ENCODE measurements around the gene C19orf73. TPM values are rescaled to one million over a fixed set of nuclear protein-coding genes. Genes with fewer than 3 reads are reported as not detected.
A peak's percentile ranks its signal among the peaks of the same experiment; 100 is the strongest.
"Not testable (repeated sequence)": the region's sequence is repeated elsewhere in the genome, so short reads cannot be mapped to it uniquely, and the experiment has no call there.

Gene C19orf73
- total RNA-seq, 1 donor from 2014 or later: 1.3 TPM

DNA sequence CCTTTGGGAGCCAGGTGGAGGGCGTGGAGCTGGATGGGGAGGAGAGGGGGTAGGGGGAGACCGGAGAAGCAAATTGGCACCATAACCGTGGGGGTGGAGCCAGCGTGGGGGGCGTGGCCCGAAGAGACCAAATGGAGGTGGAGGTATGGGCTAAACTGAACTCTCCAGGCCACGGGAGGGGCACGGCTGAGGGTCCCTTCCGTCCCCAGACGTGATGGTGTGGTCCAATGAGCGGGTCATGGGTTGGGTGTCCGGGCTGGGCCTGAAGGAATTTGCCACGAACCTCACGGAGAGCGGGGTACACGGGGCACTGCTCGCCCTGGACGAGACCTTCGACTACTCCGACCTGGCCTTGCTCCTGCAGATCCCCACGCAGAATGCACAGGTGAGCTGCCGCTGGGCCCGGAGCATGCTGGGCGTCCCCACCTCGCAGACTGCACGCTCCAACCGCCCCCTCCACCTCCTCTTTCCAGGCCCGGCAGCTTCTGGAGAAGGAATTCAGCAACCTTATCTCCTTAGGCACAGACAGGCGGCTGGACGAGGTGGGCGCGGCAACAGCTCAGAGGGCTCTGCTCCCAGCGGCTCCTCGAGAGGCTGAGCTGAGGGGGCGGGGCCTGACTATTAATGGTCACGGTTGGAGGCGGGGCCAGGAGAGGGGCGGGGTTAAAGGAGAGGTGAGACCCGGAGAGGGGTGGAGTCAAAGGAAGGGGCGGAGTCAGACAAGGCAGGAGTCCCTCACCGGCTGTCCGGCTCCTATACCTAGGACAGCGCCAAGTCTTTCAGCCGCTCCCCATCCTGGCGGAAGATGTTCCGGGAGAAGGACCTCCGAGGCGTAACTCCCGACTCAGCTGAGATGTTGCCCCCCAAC is 30.1 kb upstream of the C19orf73 start:
- peak; percentile 84 for ATAC-seq

DNA sequence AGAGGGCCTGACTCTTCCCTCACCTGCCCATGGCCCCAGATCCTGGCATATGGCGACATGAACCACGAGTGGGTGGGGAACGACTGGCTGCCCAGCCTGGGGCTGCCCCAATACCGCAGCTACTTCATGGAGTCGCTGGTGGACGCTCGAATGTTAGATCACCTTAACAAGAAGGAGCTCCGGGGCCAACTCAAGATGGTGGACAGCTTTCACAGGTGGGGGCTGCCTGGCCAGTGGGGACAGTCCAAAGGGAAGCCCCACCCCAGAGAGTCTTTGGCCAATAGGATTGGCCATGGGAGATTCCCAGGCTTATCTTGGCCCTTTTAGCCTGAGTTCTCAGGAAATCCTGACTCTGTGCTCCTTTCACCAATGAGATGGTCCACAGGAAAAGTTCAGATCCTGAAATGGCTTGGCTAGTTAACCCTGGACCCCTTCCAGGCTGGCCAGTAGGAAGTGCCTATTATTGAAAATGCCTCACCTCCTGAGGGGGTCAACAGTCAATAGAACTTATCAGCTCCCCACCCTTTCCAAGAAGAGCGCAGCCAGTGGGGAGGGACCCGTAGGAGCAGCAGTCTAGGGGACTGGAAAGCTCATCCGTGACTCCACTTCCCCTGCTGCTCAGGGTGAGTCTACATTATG is 29.2 kb upstream of the C19orf73 start:
- ATAC-seq: no peak

DNA sequence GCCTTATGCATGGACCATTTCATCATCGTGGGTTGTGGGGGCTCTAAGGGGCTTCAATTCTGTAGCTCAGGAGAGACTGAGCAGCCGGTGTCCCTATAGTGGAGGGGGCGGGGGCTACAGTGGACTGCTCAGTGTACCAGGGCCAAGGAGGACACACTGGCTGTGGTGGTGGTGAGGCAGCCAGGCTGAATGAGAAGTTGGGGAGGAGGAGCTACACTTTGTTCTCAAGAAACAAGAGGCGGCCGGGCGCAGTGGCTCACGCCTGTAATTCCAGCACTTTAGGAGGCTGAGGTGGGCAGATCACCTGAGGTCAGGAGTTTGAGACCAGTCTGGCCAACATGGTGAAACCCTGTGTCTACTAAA is 27.4 kb upstream of the C19orf73 start:
- not testable (repeated sequence) for ATAC-seq

DNA sequence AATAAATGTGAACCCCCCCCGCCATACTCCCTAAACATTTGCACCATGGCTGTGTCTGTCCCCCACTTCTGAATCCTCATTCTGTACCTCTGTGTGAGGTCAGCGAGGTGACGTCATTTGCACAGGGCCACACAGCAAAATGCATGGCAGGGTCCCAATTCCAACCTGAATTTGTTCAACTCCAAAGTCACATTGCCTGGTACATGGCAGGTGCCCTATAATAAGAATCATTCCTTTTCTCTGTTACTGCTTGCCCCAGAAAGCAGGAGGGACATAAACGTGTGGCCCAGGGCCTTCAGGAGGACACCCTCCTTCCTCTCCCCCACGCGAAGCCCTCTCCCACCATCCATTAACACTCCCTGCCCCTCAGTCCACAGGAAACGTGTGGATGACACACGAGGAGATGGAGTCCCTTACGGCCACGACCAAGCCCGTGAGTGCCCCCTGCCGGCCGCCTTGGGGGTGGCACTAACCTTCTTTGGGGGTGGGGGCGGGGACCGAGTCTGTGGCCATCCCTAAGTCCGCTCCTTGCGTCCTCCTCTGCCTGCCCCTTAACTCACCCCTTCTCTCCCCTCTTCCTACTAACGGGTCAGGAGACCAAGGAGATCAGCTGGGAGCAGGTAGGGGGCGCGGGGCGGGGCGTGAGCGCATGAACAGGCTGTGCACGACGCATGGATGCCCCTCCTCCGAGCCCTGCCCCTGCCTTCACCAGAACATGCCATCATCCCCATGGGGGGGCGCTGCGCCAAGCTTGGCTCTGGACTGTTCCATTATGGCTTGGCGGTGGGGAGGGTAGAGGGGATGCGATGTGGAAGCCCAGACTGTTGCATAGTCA is 26.8 kb upstream of the C19orf73 start:
- peak; percentile 14 for ATAC-seq

DNA sequence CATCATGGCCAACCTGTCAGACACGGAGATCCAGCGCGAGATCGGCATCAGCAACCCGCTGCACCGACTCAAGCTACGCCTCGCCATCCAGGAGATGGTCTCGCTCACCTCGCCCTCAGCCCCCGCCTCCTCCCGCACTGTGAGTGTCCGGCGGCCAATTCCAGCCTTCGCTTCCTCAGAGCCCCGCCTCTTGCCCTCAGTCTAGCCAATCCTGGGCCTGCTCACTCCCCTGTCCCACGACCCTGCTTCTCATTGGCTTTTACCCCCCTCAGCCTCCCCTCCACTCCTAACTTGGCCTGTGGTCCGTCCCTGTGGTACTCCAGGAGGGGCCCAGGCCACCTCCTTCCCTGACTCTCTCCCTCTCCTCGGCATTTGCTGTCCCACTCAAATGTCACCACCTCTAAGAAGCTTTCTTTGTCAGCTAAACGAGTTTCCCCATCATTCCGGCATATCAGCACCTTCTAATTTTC is 24.0 kb upstream of the C19orf73 start:
- peak; percentile 71 for ATAC-seq

DNA sequence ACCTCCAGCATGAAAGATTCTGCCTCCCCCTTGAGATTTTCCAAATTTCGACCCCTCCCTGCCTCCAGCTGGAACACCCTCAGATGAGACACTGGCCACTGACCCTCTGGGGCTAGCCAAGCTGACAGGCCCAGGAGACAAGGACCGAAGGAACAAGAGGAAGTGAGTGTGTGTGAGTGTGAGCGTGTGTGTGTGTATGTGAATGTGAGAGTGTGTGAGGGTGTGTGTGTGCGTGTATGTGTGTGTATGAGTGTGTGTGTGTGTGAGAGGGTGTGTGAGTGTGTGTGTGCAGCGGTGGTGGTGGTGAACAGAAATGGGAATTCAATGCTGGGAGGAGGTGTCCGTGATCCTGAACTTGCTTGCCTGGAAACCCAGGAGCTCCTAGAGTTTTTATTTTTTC is 22.4 kb upstream of the C19orf73 start:
- ATAC-seq: no peak

DNA sequence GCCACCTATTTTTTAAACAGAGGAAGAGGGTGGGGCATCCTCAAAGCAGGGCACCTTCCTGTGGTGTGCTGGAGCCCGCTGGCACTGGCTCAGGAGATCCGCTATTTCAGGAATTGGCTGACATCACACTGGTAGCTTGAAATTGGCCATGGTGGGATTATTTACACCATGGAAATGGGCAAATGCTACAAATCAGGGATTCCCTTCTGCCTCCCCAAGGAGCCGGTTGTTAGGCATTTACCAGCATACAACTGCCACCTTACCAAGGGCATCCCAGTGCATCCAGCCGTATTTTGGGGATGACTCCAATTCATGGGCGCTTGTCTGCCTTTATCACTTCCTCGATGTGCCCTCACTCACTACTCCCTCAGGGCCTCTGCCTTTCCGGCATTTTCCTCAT is 22.0 kb upstream of the C19orf73 start:
- no peak for ATAC-seq

DNA sequence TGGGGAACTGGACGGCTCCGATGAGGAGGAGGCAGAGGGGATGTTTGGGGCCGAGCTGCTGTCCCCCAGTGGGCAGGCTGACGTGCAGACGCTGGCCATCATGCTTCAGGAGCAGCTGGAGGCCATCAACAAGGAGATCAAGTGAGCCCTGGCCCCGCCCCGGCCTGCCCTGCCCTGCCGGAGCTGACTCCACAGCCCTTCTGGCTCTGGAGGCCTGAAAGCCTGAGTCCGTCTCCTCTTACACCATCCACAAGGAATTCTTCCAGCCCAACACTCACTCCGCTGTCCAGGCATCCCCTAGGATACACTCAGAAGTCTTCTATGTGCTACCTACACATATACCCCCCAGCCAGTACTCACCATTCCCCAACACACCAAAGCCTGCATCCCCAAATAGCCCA is 17.8 kb upstream of the C19orf73 start:
- ATAC-seq: no peak

DNA sequence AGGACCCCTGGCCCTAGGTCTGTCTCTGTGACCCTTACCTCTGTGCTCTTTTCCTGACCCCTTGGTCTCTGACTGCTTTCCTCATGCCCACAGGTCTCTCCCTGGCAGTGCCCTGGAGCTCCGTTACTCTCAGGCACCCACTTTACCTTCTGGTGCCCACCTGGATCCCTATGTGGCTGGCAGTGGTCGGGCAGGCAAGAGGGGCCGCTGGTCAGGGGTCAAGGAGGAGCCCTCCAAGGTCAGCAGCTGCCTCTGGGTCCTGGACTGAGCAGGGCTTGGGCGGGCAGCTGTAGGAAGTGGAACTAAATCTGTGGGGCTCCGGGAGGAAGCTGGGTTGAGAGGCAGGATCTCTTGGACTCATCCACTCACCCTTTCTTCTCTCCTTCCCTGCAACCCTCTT is 16.7 kb upstream of the C19orf73 start:
- ATAC-seq: no peak

DNA sequence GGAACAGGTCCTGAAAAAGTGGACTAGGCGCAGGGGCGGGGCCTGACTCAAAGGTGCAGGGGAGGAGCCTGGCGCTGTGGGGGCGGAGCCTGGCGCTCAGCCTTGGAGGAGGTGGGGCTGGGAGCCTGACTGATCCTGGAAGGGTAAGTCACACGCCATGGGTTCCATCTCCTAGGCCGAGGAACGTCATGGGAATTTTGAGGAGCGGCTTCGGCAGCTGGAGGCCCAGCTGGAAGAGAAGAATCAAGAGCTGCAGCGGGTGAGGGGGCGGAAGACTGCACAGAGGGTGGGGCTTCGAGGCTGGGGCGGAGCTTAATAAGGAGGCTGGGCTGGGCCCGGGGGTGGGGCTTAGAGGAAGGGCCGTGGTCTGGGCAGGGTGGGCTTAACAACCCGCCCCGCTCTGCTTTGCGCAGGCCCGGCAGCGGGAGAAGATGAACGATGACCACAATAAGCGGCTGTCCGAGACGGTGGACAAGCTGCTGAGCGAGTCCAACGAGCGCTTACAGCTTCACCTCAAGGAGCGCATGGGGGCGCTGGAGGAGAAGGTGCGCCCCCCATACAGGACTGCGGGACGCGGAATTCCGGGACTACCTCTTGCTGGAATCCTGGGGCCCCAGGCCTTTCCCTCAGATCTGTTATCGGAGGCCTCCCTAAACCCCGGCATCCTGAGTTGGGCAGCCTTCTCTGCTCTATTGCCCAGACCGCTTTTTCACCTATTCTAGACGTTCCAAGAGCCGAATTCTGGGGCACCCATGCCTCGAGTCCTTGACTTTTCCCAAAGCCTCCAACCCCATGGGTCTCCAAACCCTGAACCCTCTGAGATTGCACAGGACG is 14.9 kb upstream of the C19orf73 start:
- ATAC-seq: peak; percentile 57

DNA sequence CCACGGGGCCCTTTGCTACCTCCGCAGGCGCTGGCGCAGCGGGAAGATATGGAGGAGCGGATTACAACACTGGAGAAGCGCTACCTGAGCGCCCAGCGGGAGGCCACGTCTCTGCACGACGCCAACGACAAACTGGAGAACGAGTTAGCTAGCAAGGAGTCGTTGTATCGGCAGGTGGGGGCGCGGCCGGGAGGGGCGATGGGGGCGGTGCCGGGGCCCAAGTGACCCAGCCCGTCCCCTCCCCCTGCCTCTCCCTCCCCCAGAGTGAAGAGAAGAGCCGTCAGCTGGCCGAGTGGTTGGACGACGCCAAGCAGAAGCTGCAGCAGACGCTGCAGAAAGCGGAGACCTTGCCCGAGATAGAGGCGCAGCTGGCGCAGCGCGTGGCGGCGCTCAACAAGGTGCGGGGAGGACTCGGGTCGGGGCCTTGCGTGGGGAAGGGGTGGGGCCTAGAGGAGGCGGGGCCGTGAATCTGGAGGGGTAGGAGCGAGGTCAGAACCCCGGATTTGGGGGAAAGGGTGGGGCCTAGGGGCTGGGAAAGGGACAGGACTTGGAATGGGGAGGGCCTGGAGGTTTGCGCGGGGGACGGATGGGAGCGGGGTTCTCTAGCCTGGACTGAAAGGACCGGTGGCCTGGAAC is 14.1 kb upstream of the C19orf73 start:
- peak; percentile 2 for ATAC-seq

DNA sequence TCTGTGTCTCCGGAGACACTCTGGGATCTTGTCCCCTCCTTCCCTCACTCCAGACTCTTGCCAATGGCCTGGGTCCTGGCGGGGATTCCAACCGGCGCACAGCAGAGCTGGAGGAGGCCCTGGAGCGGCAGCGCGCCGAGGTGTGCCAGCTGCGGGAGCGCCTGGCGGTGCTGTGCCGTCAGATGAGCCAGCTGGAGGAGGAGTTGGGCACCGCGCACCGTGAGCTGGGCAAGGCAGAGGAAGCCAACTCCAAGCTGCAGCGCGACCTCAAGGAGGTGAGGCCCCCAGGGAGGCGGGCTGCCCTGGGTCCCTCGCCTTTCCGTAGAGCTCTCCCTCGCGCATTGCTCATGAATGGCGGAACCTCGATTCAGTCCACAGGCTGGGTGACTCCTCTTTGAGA is 11.4 kb upstream of the C19orf73 start:
- no peak for ATAC-seq

DNA sequence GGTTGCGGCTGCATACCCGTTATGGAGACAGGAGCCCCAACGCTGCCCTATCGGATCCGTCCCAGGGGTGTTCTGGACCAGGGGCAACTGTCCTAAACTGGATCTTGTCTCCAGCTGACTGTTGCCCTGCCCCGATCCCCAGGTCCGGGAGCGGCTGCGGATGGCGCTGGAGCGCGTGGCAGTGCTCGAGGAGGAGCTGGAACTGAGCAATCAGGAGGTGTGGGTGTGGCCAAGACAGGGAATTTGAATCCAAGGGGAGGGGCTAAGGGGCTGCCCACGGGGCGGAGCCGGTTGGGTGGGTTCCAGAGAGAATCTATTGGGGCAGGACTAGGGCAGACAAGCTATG is 10.3 kb upstream of the C19orf73 start:
- ATAC-seq: no peak

DNA sequence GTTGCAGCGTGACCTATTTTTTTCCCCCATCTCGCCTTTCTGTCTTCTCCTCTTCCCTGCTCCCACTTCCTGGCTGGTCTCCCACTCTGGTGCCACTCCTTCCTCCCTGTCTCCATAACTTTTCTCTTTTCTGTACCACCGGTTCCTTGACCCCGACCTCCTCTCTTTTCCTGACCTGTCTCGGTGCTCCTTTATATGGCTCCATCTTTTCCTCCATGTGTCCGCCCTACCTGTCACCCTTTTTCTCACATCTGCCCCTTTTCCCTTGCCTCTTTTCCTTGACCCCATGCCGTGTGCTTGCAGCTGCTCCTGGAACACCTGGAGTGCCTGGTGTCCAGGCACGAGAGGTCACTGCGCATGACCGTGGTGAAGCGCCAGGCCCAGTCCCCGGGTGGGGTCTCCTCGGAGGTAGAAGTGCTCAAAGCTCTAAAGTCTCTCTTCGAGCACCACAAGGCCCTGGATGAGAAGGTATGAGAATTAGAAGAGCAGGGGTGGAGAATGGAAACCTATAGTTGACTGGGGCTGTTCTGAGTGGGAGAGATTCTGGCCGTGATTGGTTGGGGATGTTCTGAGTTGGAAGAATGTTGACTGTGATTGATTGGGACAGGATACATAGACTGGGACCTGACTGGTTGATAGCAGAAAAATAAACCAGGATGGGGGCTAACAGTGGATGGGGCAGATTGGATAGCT is 9.7 kb upstream of the C19orf73 start:
- no peak for ATAC-seq

DNA sequence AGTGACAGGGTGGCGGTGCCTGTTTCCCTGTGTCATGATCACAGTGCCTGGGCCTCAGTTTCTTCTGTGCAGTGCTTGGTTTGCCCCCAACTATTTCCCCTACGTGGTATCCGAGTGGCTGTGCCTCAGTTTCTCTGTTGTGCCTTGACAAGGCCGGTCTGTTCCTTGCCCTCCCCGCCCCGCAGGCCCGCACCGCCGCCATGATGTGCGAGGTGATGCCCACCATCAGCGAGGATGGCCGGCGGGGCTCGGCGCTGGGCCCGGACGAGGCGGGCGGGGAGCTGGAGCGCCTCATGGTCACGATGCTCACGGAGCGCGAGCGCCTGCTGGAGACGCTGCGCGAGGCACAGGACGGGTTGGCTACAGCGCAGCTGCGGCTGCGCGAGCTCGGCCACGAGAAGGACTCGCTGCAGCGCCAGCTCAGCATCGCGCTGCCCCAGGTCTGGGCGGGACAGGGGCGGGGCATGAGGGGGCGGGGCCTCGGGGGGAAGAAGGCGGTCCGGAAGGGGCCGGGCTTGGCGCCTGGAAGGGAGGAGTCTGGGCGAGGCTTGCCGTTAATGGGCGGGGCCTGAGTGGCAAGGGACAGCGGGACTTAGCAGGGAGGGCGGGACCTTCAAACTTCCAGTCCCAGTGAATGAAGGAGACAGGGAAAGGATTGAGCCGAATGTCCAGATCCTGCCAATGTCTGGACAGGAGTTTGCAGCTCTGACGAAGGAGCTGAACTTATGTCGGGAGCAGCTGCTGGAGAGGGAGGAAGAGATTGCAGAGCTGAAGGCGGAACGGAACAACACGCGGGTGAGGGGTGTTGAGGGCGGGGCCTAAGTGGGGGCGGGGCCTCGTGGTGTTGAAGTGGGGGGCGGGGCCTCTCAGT is 9.0 kb upstream of the C19orf73 start:
- ATAC-seq: peak; percentile 92

DNA sequence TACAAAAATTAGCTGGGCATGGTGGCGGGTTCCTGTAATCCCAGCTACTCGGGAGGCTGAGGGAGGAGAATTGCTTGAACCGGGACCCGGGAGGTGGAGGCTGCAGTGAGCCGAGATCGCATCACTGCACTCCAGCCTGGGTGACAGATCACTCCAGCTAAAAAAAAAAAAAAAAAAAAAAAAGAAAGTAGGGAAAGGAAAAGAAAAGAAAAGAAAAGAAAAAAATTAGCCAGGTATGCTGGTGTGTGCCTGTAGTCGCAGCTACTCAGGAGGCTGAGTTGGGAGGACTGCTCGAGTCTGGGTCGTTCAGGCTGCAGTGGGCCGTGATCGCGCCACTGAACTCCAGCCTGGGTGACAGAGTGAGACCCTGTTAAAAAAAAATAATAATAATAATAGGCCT is 8.3 kb upstream of the C19orf73 start:
- not testable (repeated sequence) for ATAC-seq

DNA sequence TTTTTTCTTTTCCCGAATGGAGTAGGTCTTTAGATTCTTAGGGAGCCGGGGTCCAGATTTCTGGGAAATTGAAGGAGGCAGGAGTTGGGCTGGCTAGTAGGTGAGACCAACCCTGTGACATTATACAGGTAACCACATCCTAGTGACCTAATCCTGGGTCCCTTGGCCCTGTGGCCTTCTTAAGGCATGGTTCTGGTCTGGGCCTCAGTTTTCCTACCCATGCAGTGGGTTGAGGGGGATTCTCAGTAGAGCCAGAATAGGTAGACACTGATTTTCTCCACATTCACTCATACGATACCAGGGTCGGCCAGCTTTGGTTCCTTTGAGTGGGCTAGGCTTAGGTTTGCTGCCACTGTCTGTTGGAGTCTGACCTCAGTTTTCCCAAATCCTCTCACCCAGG is 7.6 kb upstream of the C19orf73 start:
- no peak for ATAC-seq

DNA sequence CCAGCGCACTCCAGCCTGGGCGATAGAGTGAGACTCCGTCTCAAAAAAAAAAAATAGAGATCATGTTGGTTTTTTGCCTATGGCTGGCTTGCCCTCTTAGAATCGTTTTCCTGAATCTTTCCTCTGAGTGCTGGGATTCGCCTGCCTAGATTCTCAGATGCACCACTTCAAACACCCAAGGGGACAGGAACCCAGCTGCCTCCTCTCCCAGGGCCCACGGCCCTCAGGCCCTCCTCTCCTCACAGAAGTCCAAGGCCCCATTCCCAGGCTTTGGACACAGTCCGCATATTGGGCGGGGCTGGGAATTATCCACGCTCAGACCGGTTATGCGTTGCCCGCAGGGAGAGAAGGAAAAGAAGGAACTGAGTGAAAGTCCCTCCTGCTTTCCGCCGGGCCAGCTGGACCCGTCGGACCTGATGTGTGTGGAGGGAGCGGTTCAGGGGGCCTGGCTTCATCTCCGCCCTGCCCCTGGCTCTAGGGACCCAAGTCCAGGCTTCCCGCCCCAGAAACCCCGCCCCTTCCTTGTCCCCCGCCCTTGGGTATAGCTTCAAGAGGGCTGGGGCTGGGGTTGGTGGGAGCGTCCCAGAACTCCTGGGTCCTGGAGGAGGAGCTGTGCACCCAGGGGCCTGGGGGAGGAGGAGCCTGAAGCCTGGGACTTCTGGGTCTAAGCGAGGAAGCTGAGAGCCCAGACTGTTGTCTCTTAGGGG is 6.2 kb upstream of the C19orf73 start:
- ATAC-seq: peak; percentile 67

DNA sequence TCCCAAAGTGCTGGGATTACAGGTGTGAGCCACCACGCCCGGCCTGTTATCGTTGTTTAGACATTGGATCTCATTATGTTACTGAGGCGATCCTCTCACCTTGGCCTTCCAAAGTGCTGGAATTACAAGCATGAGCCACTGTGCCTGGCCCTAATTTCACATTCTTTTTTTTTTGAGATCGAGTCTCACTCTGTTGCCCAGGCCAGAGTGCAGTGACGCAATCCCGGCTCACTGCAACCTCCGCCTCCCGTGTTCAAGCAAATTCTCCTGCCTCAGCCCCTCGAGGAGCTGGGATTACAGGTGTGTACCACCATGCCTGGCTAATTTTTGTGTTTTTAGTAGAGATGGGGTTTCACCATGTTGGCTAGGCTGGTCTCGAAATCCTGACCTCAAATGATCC is 4.3 kb upstream of the C19orf73 start:
- ATAC-seq: not testable (repeated sequence)

DNA sequence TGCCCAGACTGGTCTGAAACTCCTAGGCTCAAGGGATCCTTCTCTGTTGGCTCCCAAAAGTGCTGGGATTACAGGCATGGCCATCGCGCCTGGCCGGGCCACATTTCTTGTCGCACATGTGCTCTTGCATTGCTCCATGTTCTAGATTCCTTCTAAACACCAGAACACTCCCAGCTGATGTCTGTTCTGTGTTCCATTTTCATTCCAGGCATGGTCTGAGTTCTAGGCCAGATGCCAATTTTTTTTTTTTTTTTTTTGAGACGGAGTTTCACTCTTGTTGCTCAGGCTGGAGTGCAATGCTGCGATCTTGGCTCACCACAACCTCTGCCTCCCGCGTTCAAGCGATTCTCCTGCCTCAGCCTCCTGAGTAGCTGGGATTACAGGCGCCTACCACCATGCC is 2.9 kb upstream of the C19orf73 start:
- ATAC-seq: not testable (repeated sequence)

All from esophagus mucosa (tissue), 1 donor.